H1 (cell line): ENCODE measurements around the gene ARNT2. TPM values are rescaled to one million over a fixed set of nuclear protein-coding genes. Genes with fewer than 3 reads are reported as not detected.

ENCODE experiments used
- YY1 ChIP-seq: IDR thresholded peaks from 2 replicates; pipeline ENCODE4 v1.6.1; 2011; ENCODE audit warnings: low read depth, mild to moderate bottlenecking, low read length
- polyA plus RNA-seq, 7 experiments: library from polyadenylated mRNA; depleted of rRNA in 3 of 7; stranded (reverse) in 5 of 7; unstranded in 2 of 7; fragments of >200 nt in 5 of 7; fragments of 200-250 nt in 2 of 7; gene quantifications; 1 replicate in 5 of 7; 2 replicates in 1 of 7; 4 replicates in 1 of 7; pipeline versions ENCODE4 v1.2.1 to v1.2.3, GENCODE V29; 2011 to 2013; ENCODE audit warnings: missing spikeins in 2 of 7, mixed read lengths in 2 of 7
- total RNA-seq: library from RNA; stranded (reverse); fragmentation: NEBNext Ultra II Directional; extraction: Animal tissue kit (Norgen Biotek cat#: 25700); gene quantifications from 2 replicates; pipeline ENCODE4 v1.2.1, GENCODE V29; 2021

Gene ARNT2
- total and polyA plus RNA-seq, 2 of the 8 experiments (the other 6 are each of a cell fraction or from before 2014, with no cell fraction given), result 9.5 to 14.6 TPM

- no peak for TF ChIP-seq YY1
Measured at GRCh38 chr15:80587816-80588456, 183.8 kb downstream of the ARNT2 start (continued).
